Uterus (tissue), 2 donors: ENCODE results near the gene S1PR4.

ENCODE experiments used
- POLR2A ChIP-seq, 2 donors: fragments of 450-650 bp; IDR thresholded peaks; one replicate each; pipeline ENCODE4 v1.6.1; 2016; ENCODE audit warnings: antibody characterized with exemption in 2 of 2, mild to moderate bottlenecking in 1 of 2, moderate library complexity in 1 of 2
- TF ChIP-seq, protein P1 (sequence below), 4 experiments: fragments of 200-600 bp in 2 of 4; fragments of 450-650 bp in 2 of 4; sonication (generic) in 2 of 4; IDR thresholded peaks; one replicate each; pipeline ENCODE4 v1.5.1; 2016 to 2019; ENCODE audit warnings: antibody characterized with exemption in 4 of 4, mild to moderate bottlenecking in 2 of 4, moderate library complexity in 1 of 4

- TF ChIP-seq, protein P1, sequence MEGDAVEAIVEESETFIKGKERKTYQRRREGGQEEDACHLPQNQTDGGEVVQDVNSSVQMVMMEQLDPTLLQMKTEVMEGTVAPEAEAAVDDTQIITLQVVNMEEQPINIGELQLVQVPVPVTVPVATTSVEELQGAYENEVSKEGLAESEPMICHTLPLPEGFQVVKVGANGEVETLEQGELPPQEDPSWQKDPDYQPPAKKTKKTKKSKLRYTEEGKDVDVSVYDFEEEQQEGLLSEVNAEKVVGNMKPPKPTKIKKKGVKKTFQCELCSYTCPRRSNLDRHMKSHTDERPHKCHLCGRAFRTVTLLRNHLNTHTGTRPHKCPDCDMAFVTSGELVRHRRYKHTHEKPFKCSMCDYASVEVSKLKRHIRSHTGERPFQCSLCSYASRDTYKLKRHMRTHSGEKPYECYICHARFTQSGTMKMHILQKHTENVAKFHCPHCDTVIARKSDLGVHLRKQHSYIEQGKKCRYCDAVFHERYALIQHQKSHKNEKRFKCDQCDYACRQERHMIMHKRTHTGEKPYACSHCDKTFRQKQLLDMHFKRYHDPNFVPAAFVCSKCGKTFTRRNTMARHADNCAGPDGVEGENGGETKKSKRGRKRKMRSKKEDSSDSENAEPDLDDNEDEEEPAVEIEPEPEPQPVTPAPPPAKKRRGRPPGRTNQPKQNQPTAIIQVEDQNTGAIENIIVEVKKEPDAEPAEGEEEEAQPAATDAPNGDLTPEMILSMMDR (IDR thresholded peaks at IDR 0.05): no peak
- no peak for TF ChIP-seq POLR2A (IDR thresholded peaks at IDR 0.05)
Measured at GRCh38 chr19:3149526-3150505, 28.8 kb upstream of the S1PR4 start.
